Suprapubic skin (tissue), 4 donors: ENCODE results near the gene TEX264.

ENCODE experiments used
- EP300 ChIP-seq: sonication (generic); formaldehyde crosslinking; IDR thresholded peaks from one replicate; pipeline ENCODE4 v1.6.1; 2017; ENCODE audit warnings: antibody characterized with exemption
- POLR2A ChIP-seq, 2 donors: fragments of 450-650 bp; IDR thresholded peaks; one replicate each; pipeline ENCODE4 v1.6.1; 2017; ENCODE audit warnings: antibody characterized with exemption in 2 of 2, mild to moderate bottlenecking in 2 of 2, moderate library complexity in 2 of 2
- POLR2AphosphoS5 ChIP-seq, 3 donors: sonication (generic); formaldehyde crosslinking; IDR thresholded peaks; one replicate each; pipeline ENCODE4 v1.6.1; 2017; ENCODE audit warnings: antibody characterized with exemption in 3 of 3
- TF ChIP-seq, protein P1 (sequence below), 2 donors: fragments of 200-600 bp in 1 of 2; fragments of 450-650 bp in 1 of 2; sonication (generic) in 1 of 2; IDR thresholded peaks; one replicate each; pipeline ENCODE4 v1.5.1; 2016 to 2019; ENCODE audit warnings: antibody characterized with exemption in 2 of 2, mild to moderate bottlenecking in 1 of 2, moderate library complexity in 1 of 2

DNA sequence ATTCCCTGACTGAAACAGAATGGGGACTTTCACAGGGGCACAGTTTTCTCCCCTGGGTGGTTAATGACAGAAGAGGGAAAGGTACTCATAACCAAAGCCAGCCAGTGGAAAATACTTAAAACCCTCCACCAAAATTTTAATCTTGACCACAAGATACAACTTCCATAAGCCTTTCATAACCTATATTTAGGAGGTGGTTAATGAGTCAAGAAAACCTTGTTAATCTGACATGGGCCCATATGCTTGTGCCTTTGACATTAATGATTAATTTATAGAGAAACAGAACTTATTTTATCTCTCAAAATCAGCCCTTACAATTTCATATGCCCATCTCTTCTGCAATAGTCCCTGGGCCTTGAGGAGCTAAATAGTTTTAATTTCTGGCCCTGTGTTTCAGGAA lies 76.8 kb downstream of the TEX264 start:
- TF ChIP-seq, protein P1, sequence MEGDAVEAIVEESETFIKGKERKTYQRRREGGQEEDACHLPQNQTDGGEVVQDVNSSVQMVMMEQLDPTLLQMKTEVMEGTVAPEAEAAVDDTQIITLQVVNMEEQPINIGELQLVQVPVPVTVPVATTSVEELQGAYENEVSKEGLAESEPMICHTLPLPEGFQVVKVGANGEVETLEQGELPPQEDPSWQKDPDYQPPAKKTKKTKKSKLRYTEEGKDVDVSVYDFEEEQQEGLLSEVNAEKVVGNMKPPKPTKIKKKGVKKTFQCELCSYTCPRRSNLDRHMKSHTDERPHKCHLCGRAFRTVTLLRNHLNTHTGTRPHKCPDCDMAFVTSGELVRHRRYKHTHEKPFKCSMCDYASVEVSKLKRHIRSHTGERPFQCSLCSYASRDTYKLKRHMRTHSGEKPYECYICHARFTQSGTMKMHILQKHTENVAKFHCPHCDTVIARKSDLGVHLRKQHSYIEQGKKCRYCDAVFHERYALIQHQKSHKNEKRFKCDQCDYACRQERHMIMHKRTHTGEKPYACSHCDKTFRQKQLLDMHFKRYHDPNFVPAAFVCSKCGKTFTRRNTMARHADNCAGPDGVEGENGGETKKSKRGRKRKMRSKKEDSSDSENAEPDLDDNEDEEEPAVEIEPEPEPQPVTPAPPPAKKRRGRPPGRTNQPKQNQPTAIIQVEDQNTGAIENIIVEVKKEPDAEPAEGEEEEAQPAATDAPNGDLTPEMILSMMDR (IDR thresholded peaks at IDR 0.05) = no peak
- no peak for TF ChIP-seq POLR2A (IDR thresholded peaks at IDR 0.05)
- no peak for TF ChIP-seq EP300
- no peak for TF ChIP-seq POLR2AphosphoS5 (IDR thresholded peaks at IDR 0.05)
